ENCODE measurements around the gene NDUFA8. TPM values are rescaled to one million over a fixed set of nuclear protein-coding genes. Genes with fewer than 3 reads are reported as not detected.

NDUFA8 gene
- 76.1 and 107 TPM in 2 replicates for total RNA-seq (2014; rRNA removed; shearing (Covaris generic))

DNA sequence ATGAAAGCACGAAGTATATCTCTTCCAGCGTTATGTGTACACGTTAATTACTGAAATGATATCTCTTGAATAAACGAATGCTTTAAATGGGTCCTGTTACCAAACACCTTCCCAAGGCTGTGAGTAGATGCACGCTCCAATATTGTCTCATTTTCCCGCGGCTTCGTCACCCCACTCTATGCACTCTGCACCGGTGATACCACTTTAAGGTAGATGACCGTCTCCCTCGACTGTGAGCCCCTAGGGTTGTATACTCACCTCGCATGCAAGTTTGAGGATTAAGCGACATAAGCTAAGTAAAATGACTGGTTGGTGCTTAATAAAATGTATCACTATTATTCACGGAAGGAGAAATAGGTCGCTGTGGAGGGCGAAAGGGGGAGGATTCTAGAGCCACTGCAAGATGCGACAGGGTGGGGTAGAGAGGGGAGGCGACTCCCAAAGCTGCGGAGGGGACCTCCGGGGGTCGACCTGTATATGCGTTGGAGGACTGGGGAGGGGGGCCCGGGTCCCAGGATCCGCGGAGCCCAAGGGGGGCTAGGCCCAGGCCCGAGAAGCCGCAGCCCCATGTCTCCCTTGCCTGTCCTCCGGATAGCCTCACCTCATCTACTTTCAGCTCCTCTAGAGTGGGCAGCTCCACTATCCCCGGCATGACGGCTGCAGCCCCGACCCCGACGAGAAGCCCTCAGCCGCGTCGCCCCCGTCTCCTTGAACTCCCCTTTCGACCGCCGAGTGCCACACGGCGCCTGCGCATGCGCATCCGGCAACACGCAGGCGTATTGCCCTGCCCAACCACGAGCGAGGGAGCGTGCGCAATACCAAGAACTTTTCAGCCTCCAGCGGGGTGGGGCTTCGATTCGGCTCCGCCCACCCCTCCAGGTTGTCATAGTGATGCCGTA is at the start of gene NDUFA8, which contains the start of gene MORN5:
NDUFA8 (minus strand) TSS at position 754 of the 899 bp plus-strand sequence; CDS start at position 652, 102 bp downstream.
MORN5 (plus strand) TSS at position 883 of the 899 bp plus-strand sequence. CDS start 65 bp downstream, outside the sequence.
- in situ Hi-C loops (cut with HindIII; ENCODE audit: low sequenced_read_pairs), result no loop called here
- DNase-seq (ENCODE audit: low spot score), result peak; percentile 94

DNA sequence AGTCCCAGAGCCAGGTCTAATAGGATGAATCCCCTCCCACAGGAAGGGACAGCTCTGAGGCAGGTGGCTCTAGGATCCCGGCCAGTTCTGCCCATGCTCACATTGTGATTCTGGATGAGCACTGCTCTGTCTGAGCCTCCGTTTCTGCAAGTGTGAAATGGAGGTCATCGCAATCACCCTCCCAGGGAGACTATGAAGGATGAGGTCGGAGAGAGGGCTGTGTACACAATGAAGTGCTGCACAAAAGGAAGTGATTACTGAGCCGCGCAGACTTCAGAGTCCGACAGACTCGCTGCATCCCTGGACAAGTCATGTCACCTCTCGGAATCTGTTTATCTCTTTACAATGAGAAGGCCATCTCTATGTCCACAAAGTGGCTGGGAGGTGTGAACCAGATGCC is 47.5 kb upstream of the NDUFA8 start:
- in situ Hi-C loops (cut with HindIII; ENCODE audit: low sequenced_read_pairs), result no loop called here
- DNase-seq (ENCODE audit: low spot score), result no peak

DNA sequence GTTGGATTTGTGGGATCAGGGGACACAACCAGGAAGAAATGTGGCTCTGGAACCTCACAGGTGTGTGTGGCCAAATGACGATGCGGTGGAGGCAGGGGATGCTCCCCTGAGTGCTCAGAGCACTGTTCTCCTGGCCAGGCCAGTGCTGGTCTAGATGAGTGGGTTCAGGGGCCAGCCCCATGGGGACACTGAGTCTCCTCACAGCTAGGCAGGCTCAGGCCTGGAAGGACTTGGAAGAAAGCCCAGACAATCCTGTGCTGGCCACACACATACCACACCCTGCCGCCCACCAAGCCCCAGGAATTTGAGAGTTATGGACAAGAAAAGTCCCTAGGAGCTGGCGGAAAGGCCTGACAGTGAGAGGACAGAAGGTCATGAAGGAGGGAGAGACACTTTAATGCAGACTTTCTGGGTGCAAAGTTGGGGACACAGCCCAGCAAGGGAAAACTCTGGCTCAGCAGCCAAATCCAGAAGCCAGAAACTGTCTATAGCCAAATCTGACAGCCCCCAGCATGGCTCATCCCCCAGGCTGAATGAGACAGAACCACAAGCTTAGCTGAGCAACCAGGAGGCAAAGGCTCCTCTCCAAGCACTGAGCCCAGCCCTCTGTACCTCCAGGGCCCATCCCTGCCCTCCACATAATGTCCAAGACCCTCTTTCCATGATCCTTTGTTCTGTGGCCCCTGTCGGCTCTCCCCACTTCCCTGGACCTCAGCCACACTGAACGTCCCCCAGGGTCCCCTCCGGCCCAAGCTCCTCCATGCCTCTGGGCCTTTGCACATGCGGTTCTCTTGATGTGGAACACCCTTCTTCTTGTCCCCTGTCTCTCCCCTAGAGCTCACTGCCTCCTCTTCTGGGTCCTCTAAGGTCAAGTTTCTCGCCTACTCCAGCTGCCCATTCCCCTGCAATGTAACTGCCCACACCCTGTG is 46.8 kb upstream of the NDUFA8 start:
- no peak for DNase-seq (ENCODE audit: low spot score)

GRCh38 chr9:122205176-122205575 is 45.6 kb upstream of the NDUFA8 start:
- in situ Hi-C loops (cut with HindIII; ENCODE audit: low sequenced_read_pairs), result no loop called here
- DNase-seq (ENCODE audit: low spot score), result no peak

More for the DNA sequence above, 46.8 kb upstream of the NDUFA8 start:
- in situ Hi-C loops (cut with HindIII; ENCODE audit: low sequenced_read_pairs), result no loop called here

GRCh38 chr9:122204491-122204890 is 44.9 kb upstream of the NDUFA8 start:
- DNase-seq (ENCODE audit: low spot score), result no peak
- in situ Hi-C loops (cut with HindIII; ENCODE audit: low sequenced_read_pairs), result no loop called here

GRCh38 chr9:122204055-122204454 is 44.5 kb upstream of the NDUFA8 start:
- in situ Hi-C loops (cut with HindIII; ENCODE audit: low sequenced_read_pairs), result no loop called here
- DNase-seq (ENCODE audit: low spot score), result no peak

GRCh38 chr9:122202111-122202510 is 42.5 kb upstream of the NDUFA8 start:
- in situ Hi-C loops (cut with HindIII; ENCODE audit: low sequenced_read_pairs), result no loop called here
- no peak for DNase-seq (ENCODE audit: low spot score)

DNA sequence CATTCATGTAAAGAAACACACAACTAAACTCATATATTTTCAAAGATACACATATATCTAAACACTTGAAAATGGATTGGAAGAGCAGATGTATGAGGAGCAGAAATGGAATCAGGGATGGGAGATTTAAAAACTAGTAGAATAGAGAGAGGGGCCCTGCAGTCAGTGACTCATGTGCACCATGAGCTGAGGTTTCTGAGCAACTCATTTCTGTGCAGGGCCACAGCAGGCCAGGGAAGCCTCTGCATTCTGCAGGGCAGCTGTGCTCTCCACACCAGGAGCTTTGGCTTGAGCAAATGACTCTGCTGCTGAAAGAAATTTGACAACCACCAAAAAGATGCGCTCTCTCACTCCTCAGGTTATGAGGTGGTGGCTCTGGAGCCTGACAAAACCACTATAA is 42.1 kb upstream of the NDUFA8 start:
- no peak for DNase-seq (ENCODE audit: low spot score)
- in situ Hi-C loops (cut with HindIII; ENCODE audit: low sequenced_read_pairs), result no loop called here

GRCh38 chr9:122200960-122201595 is 41.5 kb upstream of the NDUFA8 start:
- in situ Hi-C loops (cut with HindIII; ENCODE audit: low sequenced_read_pairs), result no loop called here
- no peak for DNase-seq (ENCODE audit: low spot score)

DNA sequence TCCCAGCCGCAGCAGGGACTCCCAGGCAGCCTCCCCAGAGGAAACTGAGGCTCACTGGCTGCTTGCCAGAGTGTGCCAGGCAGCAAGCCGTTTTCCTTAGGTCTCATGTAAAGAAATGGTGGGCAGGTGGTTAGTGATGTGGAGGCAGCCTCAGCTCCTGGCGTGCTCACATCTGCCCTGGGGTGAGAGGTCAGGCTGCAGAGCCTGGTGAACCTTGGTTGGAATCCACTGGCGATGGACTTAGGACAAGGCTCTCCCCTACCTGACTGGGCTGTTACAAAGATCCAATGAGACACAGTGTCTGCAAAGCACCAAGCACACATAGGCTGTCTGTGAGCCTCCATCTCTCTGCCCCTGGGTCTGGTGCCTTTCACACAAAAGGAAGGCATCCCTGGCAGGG is 38.3 kb upstream of the NDUFA8 start:
- in situ Hi-C loops (cut with HindIII; ENCODE audit: low sequenced_read_pairs), result no loop called here

GRCh38 chr9:122197426-122197825 is 37.8 kb upstream of the NDUFA8 start:
- in situ Hi-C loops (cut with HindIII; ENCODE audit: low sequenced_read_pairs), result no loop called here
- no peak for DNase-seq (ENCODE audit: low spot score)

More for the DNA sequence above, 38.3 kb upstream of the NDUFA8 start:
- no peak for DNase-seq (ENCODE audit: low spot score)

GRCh38 chr9:122195875-122196274 is 36.3 kb upstream of the NDUFA8 start:
- no peak for DNase-seq (ENCODE audit: low spot score)
- in situ Hi-C loops (cut with HindIII; ENCODE audit: low sequenced_read_pairs), result no loop called here

DNA sequence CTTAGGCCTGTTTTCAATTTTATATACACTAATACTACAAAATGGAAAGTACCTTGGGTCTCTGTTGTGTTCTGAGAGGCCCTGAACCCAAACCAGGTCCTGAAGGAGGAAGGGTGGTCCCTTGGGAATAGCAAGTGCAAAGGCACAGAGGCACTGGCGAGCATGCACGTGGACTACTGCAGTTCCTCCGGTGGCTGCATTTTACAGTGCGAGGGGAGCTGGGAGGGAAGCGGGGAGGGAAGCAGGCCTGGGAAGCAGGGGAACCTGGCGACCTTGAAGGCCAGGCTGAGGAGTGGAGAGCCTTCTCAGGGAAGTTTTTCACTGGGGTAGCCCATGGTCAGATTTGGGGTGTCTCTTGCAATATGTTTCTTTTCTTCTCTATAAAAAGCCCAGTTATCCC is 34.1 kb upstream of the NDUFA8 start:
- no peak for DNase-seq (ENCODE audit: low spot score)
- in situ Hi-C loops (cut with HindIII; ENCODE audit: low sequenced_read_pairs), result no loop called here

DNA sequence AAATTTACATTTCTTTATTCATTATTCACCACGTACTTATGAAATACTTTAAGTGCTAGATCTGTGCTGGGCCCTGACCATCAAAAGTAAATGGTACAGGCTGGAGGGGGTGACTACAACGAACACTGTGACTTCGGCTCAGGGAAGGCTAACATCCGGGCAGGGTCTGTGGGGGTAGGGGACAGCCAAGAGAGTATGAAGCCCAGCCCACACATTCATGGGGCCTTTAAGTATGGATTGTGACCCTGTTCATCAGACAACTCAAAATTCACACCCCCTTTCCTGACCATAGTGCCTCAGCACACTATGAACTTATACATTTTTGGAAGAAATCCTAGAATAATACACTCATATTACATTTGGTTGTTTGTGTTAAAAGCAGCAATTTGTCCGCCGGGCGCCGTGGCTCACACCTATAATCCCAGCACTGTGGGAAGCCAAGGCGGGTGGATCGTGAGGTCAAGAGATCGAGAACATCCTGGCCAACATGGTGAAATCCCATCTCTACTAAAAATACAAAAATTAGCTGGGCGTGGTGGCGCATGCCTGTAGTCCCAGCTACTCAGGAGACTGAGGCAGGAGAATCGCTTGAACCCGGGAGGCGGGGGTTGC is 33.4 kb upstream of the NDUFA8 start:
- in situ Hi-C loops (cut with HindIII; ENCODE audit: low sequenced_read_pairs), result no loop called here
- DNase-seq (ENCODE audit: low spot score), result no peak

GRCh38 chr9:122192261-122192875 is 32.8 kb upstream of the NDUFA8 start:
- in situ Hi-C loops (cut with HindIII; ENCODE audit: low sequenced_read_pairs), result no loop called here
- DNase-seq (ENCODE audit: low spot score), result no peak

DNA sequence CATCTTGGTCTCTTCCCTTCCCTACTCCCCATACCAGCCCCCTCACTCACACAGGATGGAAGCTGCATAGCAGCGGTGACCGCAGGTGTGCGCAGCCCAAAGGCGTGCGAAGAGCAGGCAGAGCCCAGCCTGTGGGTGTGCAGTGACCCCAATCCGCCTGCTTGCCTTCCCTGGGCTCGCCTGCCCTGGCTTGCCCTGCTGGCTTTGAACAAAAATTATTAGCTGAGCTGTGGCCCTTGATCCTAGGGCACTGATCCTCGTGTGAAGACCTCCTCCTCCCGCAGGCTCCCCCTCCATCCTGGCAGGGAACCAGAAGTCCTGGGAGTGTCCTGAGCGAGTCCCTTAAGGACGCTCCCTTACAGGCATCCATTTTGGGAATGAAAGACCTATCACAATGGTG is 32.0 kb upstream of the NDUFA8 start:
- in situ Hi-C loops (cut with HindIII; ENCODE audit: low sequenced_read_pairs), result no loop called here
- no peak for DNase-seq (ENCODE audit: low spot score)

- no peak for DNase-seq (ENCODE audit: low spot score)
- in situ Hi-C loops (cut with HindIII; ENCODE audit: low sequenced_read_pairs), result no loop called here
Observed at GRCh38 chr9:122190597-122191381, 31.2 kb upstream of the NDUFA8 start.

DNA sequence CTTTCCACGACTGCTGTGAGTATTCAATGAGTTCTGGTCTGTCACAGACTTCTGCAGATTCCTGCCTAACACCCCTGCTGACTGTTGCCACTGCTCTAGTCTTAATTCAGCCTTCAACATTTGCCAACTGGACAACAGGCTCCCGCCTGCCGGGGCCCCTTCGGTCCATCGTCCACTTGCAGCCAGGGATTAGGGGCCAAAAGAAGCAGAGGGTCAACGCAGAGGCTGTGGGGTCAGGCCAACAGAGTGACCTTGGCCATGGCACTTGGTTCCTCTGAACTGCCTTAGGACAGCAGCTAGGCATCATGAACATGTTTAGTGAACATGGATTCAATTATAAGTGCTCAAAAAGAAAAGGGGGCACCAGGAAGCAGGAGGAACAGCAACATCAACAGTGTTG is 28.8 kb upstream of the NDUFA8 start:
- no peak for DNase-seq (ENCODE audit: low spot score)
- in situ Hi-C loops (cut with HindIII; ENCODE audit: low sequenced_read_pairs), result no loop called here
